ENCODE measurements around the gene CCDC82. TPM values are rescaled to one million over a fixed set of nuclear protein-coding genes. Genes with fewer than 3 reads are reported as not detected.

The CCDC82 gene
- total RNA-seq (2022; extraction: Qiagen RNA extraction; ENCODE audit: low read depth), result 17.2 to 21.2 TPM (median 19.0 TPM) in 5 replicates

GRCh38 chr11:96389720-96390487, at the start of gene CCDC82, which contains the start of gene JRKL:
Gene CCDC82 (minus strand): TSS chr11:96389912. CDS start chr11:96384747, 5,165 bp downstream.
Gene JRKL (plus strand): TSS chr11:96390013. CDS start chr11:96390650, 637 bp downstream.

DNA sequence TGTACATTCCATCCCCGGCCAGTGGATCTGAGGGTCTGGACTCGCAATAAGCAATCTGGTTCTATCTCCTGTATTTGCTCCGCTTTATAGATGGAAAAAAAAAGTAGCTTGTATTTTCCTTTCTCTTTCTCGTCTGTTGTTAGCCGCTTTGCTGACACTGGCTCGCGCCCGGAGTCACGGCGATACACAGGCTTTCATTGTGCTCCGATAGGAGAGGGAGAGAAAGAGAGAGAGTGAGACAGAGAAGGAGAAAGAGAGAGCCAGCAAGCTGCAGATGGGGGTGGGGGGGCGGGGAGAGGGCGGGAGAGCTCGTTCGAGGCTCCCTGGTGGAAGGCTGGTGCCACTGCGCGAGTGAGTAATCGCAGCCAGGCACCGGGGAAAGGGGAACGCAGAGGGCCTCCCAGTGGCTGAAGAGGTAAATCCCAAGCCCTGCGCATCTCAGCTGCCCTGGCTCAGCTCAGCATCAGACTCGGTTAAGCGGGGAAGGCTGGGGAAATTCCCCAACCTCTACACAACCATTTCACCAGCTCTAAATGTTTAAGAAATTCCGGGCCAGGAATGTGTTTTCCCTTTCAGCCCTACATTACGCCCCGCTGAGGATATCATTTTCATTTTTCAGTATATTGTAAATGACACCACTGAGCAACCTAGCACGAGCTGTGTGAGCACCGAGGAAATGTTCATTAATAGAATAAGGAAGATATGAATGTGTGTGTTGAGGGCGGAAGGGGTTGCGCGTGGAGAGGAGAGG, 46.6 kb downstream of the CCDC82 start, which contains the start of gene MAML2:
MAML2 (minus strand) TSS at position 235 of the 751 bp plus-strand sequence. CDS start 1,300 bp downstream, outside the sequence.

Other genes starting within 250 kb of the CCDC82 start
- gene MAML2, start 46.7 kb downstream of the CCDC82 start, total RNA-seq (2022; extraction: Qiagen RNA extraction; ENCODE audit: low read depth), result 2.6 to 4.3 TPM (median 4.0 TPM) in 5 replicates
- 4.2 to 6.9 TPM (median 6.4 TPM) in 5 replicates for gene JRKL, start 101 bp upstream of the CCDC82 start, total RNA-seq (2022; extraction: Qiagen RNA extraction; ENCODE audit: low read depth)